DOHH2 (cell line): ENCODE data around the gene PDE7B.

ENCODE experiments used
- H3F3A ChIP-seq: fragments of 200-600 bp; sonication (generic), shearing (Covaris generic); 2 replicates; pipeline ENCODE4 v1.6.0; 2016; ENCODE audit warnings: antibody characterized with exemption, mild to moderate bottlenecking; ENCODE audit not compliant: control insufficient read depth, insufficient read depth
- H3K27ac ChIP-seq: fragments of 200-600 bp; sonication (generic); 2 replicates; pipeline ENCODE4 v1.5.1; 2014; ENCODE audit warnings: low read depth, mild to moderate bottlenecking, low read length, moderate library complexity
- H3K27me3 ChIP-seq: fragments of 200-600 bp; sonication (generic); 2 replicates; pipeline ENCODE4 v1.6.1; 2014; ENCODE audit warnings: mild to moderate bottlenecking, low read length, mixed read lengths; ENCODE audit not compliant: control insufficient read depth
- H3K36me3 ChIP-seq: fragments of 200-600 bp; sonication (generic); 2 replicates; pipeline ENCODE4 v1.6.1; 2014; ENCODE audit warnings: mild to moderate bottlenecking, low read length, moderate library complexity, mixed read lengths; ENCODE audit not compliant: control insufficient read depth
- H3K4me1 ChIP-seq: fragments of 200-600 bp; sonication (generic); 2 replicates; pipeline ENCODE4 v1.6.1; 2014; ENCODE audit warnings: mild to moderate bottlenecking, low read length, mixed read lengths; ENCODE audit not compliant: control insufficient read depth
- H3K4me2 ChIP-seq: fragments of 200-600 bp; sonication (generic); 2 replicates; pipeline ENCODE4 v1.6.0; 2014; ENCODE audit warnings: mild to moderate bottlenecking, low read length, moderate library complexity
- H3K4me3 ChIP-seq: fragments of 200-600 bp; sonication (generic); 2 replicates; pipeline ENCODE4 v1.5.1; 2014; ENCODE audit warnings: mild to moderate bottlenecking, low read length, mixed read lengths
- H3K79me2 ChIP-seq: fragments of 200-600 bp; sonication (generic); 2 replicates; pipeline ENCODE4 v1.6.1; 2014; ENCODE audit warnings: mild to moderate bottlenecking, low read length, mixed read lengths; ENCODE audit not compliant: control insufficient read depth
- H3K9me2 ChIP-seq: fragments of 200-600 bp; sonication (generic); replicated peaks from 2 replicates; pipeline ENCODE4 v1.6.1; 2014; ENCODE audit warnings: mild to moderate bottlenecking, low read length, mixed read lengths; ENCODE audit not compliant: control insufficient read depth
- H3K9me3 ChIP-seq: fragments of 200-600 bp; sonication (generic); 2 replicates; pipeline ENCODE4 v1.6.1; 2014; ENCODE audit warnings: antibody characterized with exemption, low read length, mixed read lengths; ENCODE audit not compliant: control insufficient read depth, insufficient read depth
- H4K20me1 ChIP-seq: fragments of 200-600 bp; sonication (generic); 2 replicates; pipeline ENCODE4 v1.6.0; 2014; ENCODE audit warnings: low read depth, mild to moderate bottlenecking, antibody characterized with exemption, low read length, moderate library complexity; ENCODE audit not compliant: control insufficient read depth, insufficient read depth
- CTCF ChIP-seq: fragments of 200-600 bp; sonication (generic); IDR thresholded peaks from one replicate; pipeline ENCODE4 v1.5.1; 2014; ENCODE audit warnings: antibody characterized with exemption, mild to moderate bottlenecking, low read depth, low read length; ENCODE audit not compliant: poor library complexity, severe bottlenecking
- EZH2phosphoT487 ChIP-seq: fragments of 200-600 bp; sonication (generic); IDR thresholded peaks from 2 replicates; pipeline ENCODE4 v1.6.1; 2017; ENCODE audit warnings: borderline replicate concordance, mild to moderate bottlenecking, antibody characterized with exemption, low read length, moderate library complexity, mixed read lengths

Gene PDE7B

GRCh38 chr6:136036601-136037000, 185.1 kb downstream of the PDE7B start:
- H3K36me3 ChIP-seq, result no peaks in the 10 kb centered on the region
- no peak for TF ChIP-seq EZH2phosphoT487
- no peak for TF ChIP-seq CTCF
- no peak overlapping the region for H3K4me3 ChIP-seq
- peaks cover 6% of the 10 kb centered on the region; the same call in 1 of the 2 replicates for H3K27me3 ChIP-seq
- H4K20me1 ChIP-seq, result no peaks in the 10 kb centered on the region
- H3K79me2 ChIP-seq, result no peaks in the 10 kb centered on the region
- no peaks in the 10 kb centered on the region for H3K4me1 ChIP-seq
- no peak overlapping the region for H3K4me2 ChIP-seq
- no peaks in the 10 kb centered on the region for H3F3A ChIP-seq
- no peaks in the 10 kb centered on the region for H3K9me2 ChIP-seq
- H3K27ac ChIP-seq, result no peak overlapping the region
- no peaks in the 10 kb centered on the region for H3K9me3 ChIP-seq

- no peak overlapping the region for H3K4me3 ChIP-seq
- TF ChIP-seq EZH2phosphoT487, result no peak
- no peak for TF ChIP-seq CTCF
Observed at GRCh38 chr6:136037242-136037875, 185.9 kb downstream of the PDE7B start.

GRCh38 chr6:136037876-136038460, 186.5 kb downstream of the PDE7B start:
- H3F3A ChIP-seq, result no peaks in the 10 kb centered on the region
- H3K9me3 ChIP-seq, result no peaks in the 10 kb centered on the region
- no peak overlapping the region for H3K4me3 ChIP-seq
- no peaks in the 10 kb centered on the region for H4K20me1 ChIP-seq
- H3K9me2 ChIP-seq, result no peaks in the 10 kb centered on the region
- no peak overlapping the region for H3K4me2 ChIP-seq
- no peak overlapping the region for H3K27ac ChIP-seq
- TF ChIP-seq EZH2phosphoT487 (no peak), CTCF (no peak)
- H3K27me3 ChIP-seq, result peaks cover 6% of the 10 kb centered on the region; the same call in 1 of the 2 replicates
- H3K79me2 ChIP-seq, result no peaks in the 10 kb centered on the region
- H3K36me3 ChIP-seq, result no peaks in the 10 kb centered on the region
- no peaks in the 10 kb centered on the region for H3K4me1 ChIP-seq

More at GRCh38 chr6:136037242-136037875, 185.9 kb downstream of the PDE7B start:
- no peaks in the 10 kb centered on the region for H4K20me1 ChIP-seq
- no peaks in the 10 kb centered on the region for H3K9me2 ChIP-seq
- H3K9me3 ChIP-seq, result no peaks in the 10 kb centered on the region
- no peaks in the 10 kb centered on the region for H3F3A ChIP-seq
- H3K79me2 ChIP-seq, result no peaks in the 10 kb centered on the region
- H3K27me3 ChIP-seq, result peaks cover 6% of the 10 kb centered on the region; the same call in 1 of the 2 replicates
- H3K36me3 ChIP-seq, result no peaks in the 10 kb centered on the region
- no peak overlapping the region for H3K27ac ChIP-seq
- no peak overlapping the region for H3K4me2 ChIP-seq
- no peaks in the 10 kb centered on the region for H3K4me1 ChIP-seq
